Endothelial cell (in vitro differentiated cells): ENCODE data around the gene POU2F2. TPM values are rescaled to one million over a fixed set of nuclear protein-coding genes. Genes with fewer than 3 reads are reported as not detected.
A peak's percentile ranks its signal among the peaks of the same experiment; 100 is the strongest.

Source experiments
- DNase-seq: peaks from one replicate; pipeline ENCODE4 v3.0.0; 2021; ENCODE audit warnings: low spot score
- H3K27ac Mint-ChIP-seq: one replicate; pipeline ENCODE4 v1.8.0; 2021; ENCODE audit warnings: mixed read lengths, inconsistent platforms; ENCODE audit not compliant: unreplicated experiment
- H3K27me3 Mint-ChIP-seq: one replicate; pipeline ENCODE4 v1.8.0; 2021; ENCODE audit warnings: mild to moderate bottlenecking, moderate library complexity, mixed read lengths, inconsistent platforms; ENCODE audit not compliant: unreplicated experiment
- H3K36me3 Mint-ChIP-seq: one replicate; pipeline ENCODE4 v1.8.0; 2021; ENCODE audit warnings: mild to moderate bottlenecking, low read depth, mixed read lengths, inconsistent platforms; ENCODE audit not compliant: unreplicated experiment
- H3K4me1 Mint-ChIP-seq: one replicate; pipeline ENCODE4 v1.8.0; 2021; ENCODE audit warnings: mild to moderate bottlenecking, mixed read lengths, inconsistent platforms; ENCODE audit not compliant: unreplicated experiment
- H3K4me3 Mint-ChIP-seq: one replicate; pipeline ENCODE4 v1.8.0; 2021; ENCODE audit warnings: mild to moderate bottlenecking, mixed read lengths, inconsistent platforms; ENCODE audit not compliant: unreplicated experiment
- H3K9me3 Mint-ChIP-seq: one replicate; pipeline ENCODE4 v1.8.0; 2021; ENCODE audit warnings: mixed read lengths, inconsistent platforms; ENCODE audit not compliant: unreplicated experiment
- CTCF ChIP-seq: fragments of 200-600 bp; sonication (generic); IDR thresholded peaks from one replicate; pipeline ENCODE4 v1.5.0; 2021; ENCODE audit warnings: antibody characterized with exemption; ENCODE audit not compliant: unreplicated experiment
- total RNA-seq: library from RNA; stranded (reverse); fragmentation: NEBNext Ultra II Directional; extraction: Animal tissue kit (Norgen Biotek cat#: 25700); gene quantifications from one replicate; pipeline ENCODE4 v1.2.1, GENCODE V29; 2021; ENCODE audit not compliant: unreplicated experiment

POU2F2 gene
- total RNA-seq, 1 donor from 2014 or later: 5.7 TPM

DNA sequence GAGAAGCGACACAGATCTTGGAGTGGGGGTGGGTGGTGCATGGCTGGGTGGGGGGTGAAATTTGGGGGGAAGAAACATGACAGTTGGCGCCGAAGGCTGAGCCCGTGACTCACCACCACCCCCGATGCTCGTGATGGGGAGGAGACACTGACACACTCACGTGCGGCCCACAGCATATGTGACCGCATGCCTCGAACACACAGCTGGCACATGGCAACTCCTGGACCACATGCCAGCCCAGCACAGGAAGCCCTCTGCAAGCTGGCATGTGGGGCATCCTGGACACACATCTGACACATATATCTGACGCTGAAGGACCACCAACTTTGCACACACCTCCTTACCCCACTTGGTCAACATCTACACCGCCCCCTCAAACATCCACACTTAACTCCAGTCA, 61.0 kb downstream of the POU2F2 start:
- Mint-ChIP-seq H3K27ac (no peak overlapping the region), H3K4me1 (peaks cover 14% of the 10 kb centered on the region), H3K27me3 (peaks cover 13% of the 10 kb centered on the region), H3K36me3 (peaks cover 6% of the 10 kb centered on the region), H3K4me3 (peak overlapping the region; percentile 62), H3K9me3 (no peaks in the 10 kb centered on the region)
- no peak for DNase-seq
- TF ChIP-seq CTCF: no peak

DNA sequence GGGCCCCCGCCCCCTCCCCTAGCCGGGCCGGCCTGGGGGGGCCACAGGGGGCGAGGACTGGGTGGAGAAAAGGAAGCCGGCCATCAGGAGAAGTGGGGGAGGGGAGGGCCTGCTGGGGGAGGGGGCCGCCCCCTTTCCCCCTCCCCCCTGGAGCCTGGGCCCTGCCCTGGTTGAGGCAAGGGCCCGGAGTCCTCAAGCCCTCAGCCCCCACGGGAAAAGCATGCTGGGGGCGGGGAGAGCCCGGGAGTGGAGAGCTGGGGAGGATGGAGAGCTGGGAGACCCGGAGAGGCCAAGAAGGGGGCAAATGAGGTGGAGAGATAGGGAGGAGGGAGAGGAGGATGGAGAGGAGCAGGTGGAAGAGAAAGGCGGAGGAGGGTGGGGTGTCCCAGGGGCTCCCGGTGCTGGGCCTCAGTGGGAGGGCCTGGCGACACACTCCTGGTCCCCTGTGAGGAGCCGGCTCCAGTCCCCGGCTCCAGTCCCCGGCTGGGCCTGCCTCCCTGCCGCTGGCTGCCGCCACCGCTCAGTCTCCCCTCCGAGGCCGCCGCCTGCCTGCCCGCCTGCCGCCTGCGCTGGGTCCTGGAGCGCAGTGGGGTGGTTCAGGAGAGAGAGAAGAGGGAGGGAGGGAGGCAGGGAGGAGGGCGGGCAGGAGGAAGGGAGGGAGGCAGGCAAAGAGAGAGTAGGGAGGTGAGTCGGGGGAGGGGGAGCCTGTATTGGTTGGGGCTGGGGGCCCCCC, 62.5 kb downstream of the POU2F2 start, which contains the start of gene GRIK5:
Gene GRIK5, minus strand, starts transcription at position 588 of the 733 bp plus-strand sequence. CDS start 4,436 bp downstream, outside the sequence.
- H3K27me3 Mint-ChIP-seq: peaks cover 7% of the 10 kb centered on the region
- H3K36me3 Mint-ChIP-seq: peaks cover 6% of the 10 kb centered on the region
- peaks cover 8% of the 10 kb centered on the region for H3K4me1 Mint-ChIP-seq
- peak within 1 kb of the TSS; percentile 43 for H3K4me3 Mint-ChIP-seq
- TF ChIP-seq CTCF: no peak
- H3K27ac Mint-ChIP-seq: no peak within 1 kb of the TSS
- DNase-seq: peak; percentile 50
- no peaks in the 10 kb centered on the region for H3K9me3 Mint-ChIP-seq

DNA sequence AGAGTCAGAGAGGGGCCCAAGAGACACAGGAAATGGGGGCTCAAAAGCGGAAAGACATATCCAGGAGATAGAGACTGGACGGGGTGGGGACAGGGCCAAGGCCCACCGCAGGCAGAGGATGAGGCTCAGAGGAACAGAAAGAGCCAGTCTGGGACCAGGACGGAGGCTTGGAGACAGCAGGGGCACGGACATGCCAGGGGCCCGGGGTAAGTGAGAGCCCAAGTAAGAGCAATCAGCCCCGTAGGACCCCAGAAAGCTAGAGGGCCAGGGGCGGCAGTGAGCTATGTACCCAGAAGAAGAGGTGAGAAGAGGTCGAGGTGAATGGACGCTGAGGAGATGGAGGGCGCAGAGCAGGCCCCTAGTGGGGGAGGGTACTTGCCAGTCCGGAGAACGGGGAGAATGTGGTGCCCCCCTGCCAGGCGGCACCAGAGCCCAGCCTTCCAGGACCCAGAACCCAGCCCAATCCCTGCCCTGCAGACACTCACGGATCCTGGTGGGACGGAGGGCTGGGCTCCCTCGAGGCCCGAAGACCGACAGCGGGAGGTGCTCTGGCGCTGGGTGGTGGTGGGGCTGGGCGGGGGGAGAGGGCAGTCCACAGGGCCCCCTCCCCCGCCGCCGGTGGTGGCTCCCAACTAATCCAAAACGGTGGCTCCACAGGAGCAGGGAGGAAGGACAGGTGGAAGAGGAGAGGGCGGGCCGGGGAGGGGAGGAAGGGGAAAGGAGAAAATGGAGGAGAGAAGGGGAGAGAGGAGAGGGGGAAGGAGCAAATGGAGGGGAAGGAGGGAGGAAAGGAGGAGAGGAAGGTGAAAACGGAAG, 63.3 kb downstream of the POU2F2 start:
- Mint-ChIP-seq H3K4me1 (peaks cover 5% of the 10 kb centered on the region), H3K36me3 (peaks cover 6% of the 10 kb centered on the region), H3K4me3 (no peak overlapping the region), H3K27ac (no peak overlapping the region), H3K9me3 (no peaks in the 10 kb centered on the region), H3K27me3 (peaks cover 3% of the 10 kb centered on the region)
- peak; percentile 21 for DNase-seq
- TF ChIP-seq CTCF: no peak

GRCh38 chr19:42068361-42068755, 63.9 kb downstream of the POU2F2 start:
- Mint-ChIP-seq H3K9me3 (no peaks in the 10 kb centered on the region), H3K27me3 (peaks cover 3% of the 10 kb centered on the region), H3K4me3 (no peak overlapping the region), H3K27ac (no peak overlapping the region), H3K36me3 (peaks cover 6% of the 10 kb centered on the region), H3K4me1 (peaks cover 5% of the 10 kb centered on the region)
- TF ChIP-seq CTCF: no peak
- DNase-seq: no peak
